HG03103 (cell line): ENCODE data around the gene MZT2A.
A peak's percentile ranks its signal among the peaks of the same experiment; 100 is the strongest.
"Not testable (repeated sequence)": the region's sequence is repeated elsewhere in the genome, so short reads cannot be mapped to it uniquely, and the experiment has no call there.

Source experiments
- ATAC-seq: cut with Tn5 transposase; IDR thresholded peaks from one replicate; pipeline ENCODE4 v1.9.1; 2021; ENCODE audit warnings: low read depth; ENCODE audit not compliant: unreplicated experiment

Gene MZT2A

GRCh38 chr2:131492015-131492417, at the start of gene MZT2A:
Gene MZT2A, minus strand, starts transcription at chr2:131492397. Its CDS starts 21 bp downstream, at chr2:131492376.
- not testable (repeated sequence) for ATAC-seq

GRCh38 chr2:131538856-131539255, 46.7 kb upstream of the MZT2A start:
- not testable (repeated sequence) for ATAC-seq

- ATAC-seq, result not testable (repeated sequence)
Observed at GRCh38 chr2:131536841-131537240, 44.6 kb upstream of the MZT2A start.

GRCh38 chr2:131535951-131536826, 44.0 kb upstream of the MZT2A start:
- ATAC-seq, result not testable (repeated sequence)

- ATAC-seq, result no peak
Observed at GRCh38 chr2:131535526-131535925, 43.3 kb upstream of the MZT2A start.

- ATAC-seq, result not testable (repeated sequence)
Observed at GRCh38 chr2:131534965-131535364, 42.8 kb upstream of the MZT2A start.

GRCh38 chr2:131534317-131534672, 42.1 kb upstream of the MZT2A start:
- ATAC-seq, result not testable (repeated sequence)

- not testable (repeated sequence) for ATAC-seq
Observed at GRCh38 chr2:131533609-131534316, 41.6 kb upstream of the MZT2A start.

GRCh38 chr2:131532723-131533608, 40.8 kb upstream of the MZT2A start:
- ATAC-seq, result not testable (repeated sequence)

- ATAC-seq, result not testable (repeated sequence)
Observed at GRCh38 chr2:131531547-131532185, 39.5 kb upstream of the MZT2A start.

- ATAC-seq, result not testable (repeated sequence)
Observed at GRCh38 chr2:131530626-131531344, 38.6 kb upstream of the MZT2A start.

- ATAC-seq, result not testable (repeated sequence)
Observed at GRCh38 chr2:131529864-131530445, 37.8 kb upstream of the MZT2A start.

GRCh38 chr2:131528981-131529863, 37.0 kb upstream of the MZT2A start:
- peak; percentile 56 for ATAC-seq

GRCh38 chr2:131527131-131528001, 35.2 kb upstream of the MZT2A start, which contains the start of gene CCDC74A:
Gene CCDC74A, plus strand, starts transcription at chr2:131527888. Its CDS starts 83 bp downstream, at chr2:131527971.
- peak; percentile 71 for ATAC-seq

- not testable (repeated sequence) for ATAC-seq
Observed at GRCh38 chr2:131525256-131525655, 33.1 kb upstream of the MZT2A start.

- no peak for ATAC-seq
Observed at GRCh38 chr2:131521961-131522781, 30.0 kb upstream of the MZT2A start.
